GM12872 (cell line): ENCODE measurements around the gene SNX3.

Experiments
- CTCF ChIP-seq: IDR thresholded peaks from 3 replicates; pipeline ENCODE4 v1.5.1; 2011; ENCODE audit warnings: low read depth, mild to moderate bottlenecking, low read length, moderate library complexity; ENCODE audit not compliant: insufficient read depth

The SNX3 gene

GRCh38 chr6:108277295-108277694 lies 16.5 kb upstream of the SNX3 start:
- TF ChIP-seq CTCF: no peak

GRCh38 chr6:108275976-108276375 lies 15.1 kb upstream of the SNX3 start:
- no peak for TF ChIP-seq CTCF

- TF ChIP-seq CTCF: no peak
Measured at GRCh38 chr6:108274546-108274945, 13.7 kb upstream of the SNX3 start.

GRCh38 chr6:108268845-108269244 lies 8.0 kb upstream of the SNX3 start:
- TF ChIP-seq CTCF: no peak

- TF ChIP-seq CTCF: no peak
Measured at GRCh38 chr6:108263371-108263770, 2.5 kb upstream of the SNX3 start.

GRCh38 chr6:108260126-108260808 lies 573 bp downstream of the SNX3 start:
- TF ChIP-seq CTCF: no peak

- TF ChIP-seq CTCF: no peak
Measured at GRCh38 chr6:108254433-108255410, 6.1 kb downstream of the SNX3 start.
